A673 (cell line): ENCODE data around the gene VPS13D. TPM values are rescaled to one million over a fixed set of nuclear protein-coding genes. Genes with fewer than 3 reads are reported as not detected.

ENCODE experiments used
- BruUV-seq: library from RNA; stranded (reverse); fragments of 400-500 nt; replicated peaks from 2 replicates; lab custom pipeline; 2021; lab: Mats Ljungman, UMichigan
- CTCF ChIA-PET: fragments of 300-600 bp; sonication (Branson Sonifier 250); formaldehyde crosslinking; loops from one replicate; lab custom pipeline; 2022; ENCODE audit warnings: antibody characterized with exemption; lab: Charles Lee
- POLR2A ChIA-PET: fragments of 300-600 bp; sonication (Branson Sonifier 250); formaldehyde crosslinking; loops from one replicate; lab custom pipeline; 2022; ENCODE audit warnings: antibody characterized with exemption; ENCODE audit not compliant: low non-redundant PET; lab: Charles Lee
- DNase-seq: peaks from one replicate; pipeline ENCODE4 v3.0.0-alpha.2; 2015; ENCODE audit warnings: low spot score
- H3K27ac ChIP-seq: fragments of 200-600 bp; sonication (generic); 2 replicates; pipeline ENCODE4 v1.5.1; 2016; ENCODE audit warnings: mixed run types, low read depth, mild to moderate bottlenecking, mixed read lengths, antibody characterized with exemption, low read length; ENCODE audit not compliant: poor library complexity, severe bottlenecking
- H3K27me3 ChIP-seq: fragments of 200-600 bp; sonication (generic); replicated peaks from 2 replicates; pipeline ENCODE4 v1.6.1; 2017; ENCODE audit warnings: mixed run types, low read depth, mild to moderate bottlenecking, mixed read lengths, antibody characterized with exemption, low read length; ENCODE audit not compliant: insufficient read depth, poor library complexity
- H3K36me3 ChIP-seq: fragments of 200-600 bp; sonication (generic); 2 replicates; pipeline ENCODE4 v1.6.1; 2016; ENCODE audit warnings: mixed run types, mild to moderate bottlenecking, mixed read lengths, antibody characterized with exemption, low read length; ENCODE audit not compliant: insufficient read depth, poor library complexity, severe bottlenecking
- H3K4me1 ChIP-seq: fragments of 200-600 bp; sonication (generic); 2 replicates; pipeline ENCODE4 v1.6.1; 2017; ENCODE audit warnings: mixed run types, mild to moderate bottlenecking, mixed read lengths, antibody characterized with exemption, low read length; ENCODE audit not compliant: insufficient read depth, poor library complexity, severe bottlenecking
- H3K4me3 ChIP-seq: fragments of 200-600 bp; sonication (generic); 2 replicates; pipeline ENCODE4 v1.5.1; 2016; ENCODE audit warnings: low read depth, mixed run types, mild to moderate bottlenecking, mixed read lengths, low read length; ENCODE audit not compliant: poor library complexity, severe bottlenecking
- H3K9me3 ChIP-seq: fragments of 200-600 bp; sonication (generic); 2 replicates; pipeline ENCODE4 v1.6.1; 2016; ENCODE audit warnings: mixed run types, low read depth, mild to moderate bottlenecking, mixed read lengths, antibody characterized with exemption, low read length; ENCODE audit not compliant: poor library complexity, severe bottlenecking
- CTCF ChIP-seq: fragments of 300-800, 200-600 bp; sonication (generic); conservative IDR thresholded peaks from 2 replicates; pipeline ENCODE4 v1.5.1; 2017; ENCODE audit warnings: low read depth, mild to moderate bottlenecking, antibody characterized with exemption, low read length, moderate library complexity, mixed read lengths
- EZH2 ChIP-seq: fragments of 200-600 bp; sonication (generic); IDR thresholded peaks from 2 replicates; pipeline ENCODE4 v1.6.1; 2017; ENCODE audit warnings: borderline replicate concordance, low read depth, mild to moderate bottlenecking, mixed read lengths, antibody characterized with exemption, low read length; ENCODE audit not compliant: poor library complexity, severe bottlenecking
- intact Hi-C: fragments of 100-400 bp; cut with micrococcal nuclease; formaldehyde crosslinking; loops from one replicate; pipeline ENCODE4 v1.10.0; 2022; ENCODE audit not compliant: unreplicated experiment
- total RNA-seq: library from RNA; stranded (reverse); gene quantifications from 2 replicates; pipeline ENCODE4 v1.2.3, GENCODE V29; 2021

The VPS13D gene
- total RNA-seq, 1 experiment from 2014 or later, result 32.5 TPM

GRCh38 chr1:12464045-12464461 lies 234.2 kb downstream of the VPS13D start:
- no TSS peak for BruUV-seq
- Histone ChIP-seq H3K4me3 (no peak overlapping the region), H3K27ac (no peak overlapping the region), H3K36me3 (no peaks in the 10 kb centered on the region), H3K9me3 (no peaks in the 10 kb centered on the region), H3K27me3 (no peaks in the 10 kb centered on the region), H3K4me1 (no peaks in the 10 kb centered on the region)
- ChIA-PET POLR2A (no interaction called here), CTCF (no interaction called here)
- intact Hi-C loops, result no loop called here
- TF ChIP-seq EZH2, result no peak
- no peak for TF ChIP-seq CTCF
- DNase-seq, result no peak

- Histone ChIP-seq H3K4me3 (no peak overlapping the region), H3K9me3 (no peaks in the 10 kb centered on the region), H3K27me3 (no peaks in the 10 kb centered on the region), H3K4me1 (no peaks in the 10 kb centered on the region), H3K27ac (no peak overlapping the region), H3K36me3 (no peaks in the 10 kb centered on the region)
- CTCF ChIA-PET, result no interaction called here
- no TSS peak for BruUV-seq
- no peak for DNase-seq
- POLR2A ChIA-PET, result no interaction called here
- TF ChIP-seq CTCF (no peak), EZH2 (no peak)
- intact Hi-C loops, result no loop called here
These were observed 234.8 kb downstream of the VPS13D start for GRCh38 chr1:12464598-12465056.

- H3K27me3 ChIP-seq, result no peaks in the 10 kb centered on the region
- H3K36me3 ChIP-seq, result no peaks in the 10 kb centered on the region
- H3K4me1 ChIP-seq, result no peaks in the 10 kb centered on the region
- no TSS peak for BruUV-seq
- TF ChIP-seq EZH2 (no peak), CTCF (no peak)
- H3K27ac ChIP-seq, result no peak overlapping the region
- no peak overlapping the region for H3K4me3 ChIP-seq
- ChIA-PET POLR2A (no interaction called here), CTCF (no interaction called here)
- DNase-seq, result no peak
- H3K9me3 ChIP-seq, result no peaks in the 10 kb centered on the region
- intact Hi-C loops, result no loop called here
These were observed 235.3 kb downstream of the VPS13D start for GRCh38 chr1:12465126-12465525.
